HG02763 (cell line): ENCODE measurements around the gene ADAMTS15.

ENCODE experiments used
- ATAC-seq: cut with Tn5 transposase; IDR thresholded peaks from one replicate; pipeline ENCODE4 v1.9.1; 2021; ENCODE audit warnings: mild to moderate bottlenecking, moderate library complexity; ENCODE audit not compliant: unreplicated experiment

ADAMTS15 gene

GRCh38 chr11:130458410-130458729 is 9.9 kb downstream of the ADAMTS15 start:
- ATAC-seq: no peak

DNA sequence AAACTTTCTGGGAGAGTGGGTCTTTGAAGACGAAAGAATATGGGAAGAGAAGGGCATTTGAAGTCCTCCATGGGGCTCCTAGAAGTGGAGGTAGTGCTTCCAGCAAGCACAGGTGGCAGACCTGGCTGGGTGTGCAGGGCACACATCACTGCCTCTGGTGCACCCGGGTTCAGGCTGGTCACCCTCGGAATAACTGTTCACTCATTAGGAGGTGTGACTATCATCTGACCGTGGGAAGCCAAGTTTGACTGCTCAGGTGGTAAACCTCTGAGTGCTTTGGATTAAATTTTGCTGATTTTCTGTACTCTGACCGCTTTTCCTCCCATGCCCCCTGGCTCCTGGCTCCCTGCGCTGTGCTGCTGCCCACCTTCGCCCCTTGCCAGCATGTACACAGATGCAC is 11.1 kb downstream of the ADAMTS15 start:
- no peak for ATAC-seq

DNA sequence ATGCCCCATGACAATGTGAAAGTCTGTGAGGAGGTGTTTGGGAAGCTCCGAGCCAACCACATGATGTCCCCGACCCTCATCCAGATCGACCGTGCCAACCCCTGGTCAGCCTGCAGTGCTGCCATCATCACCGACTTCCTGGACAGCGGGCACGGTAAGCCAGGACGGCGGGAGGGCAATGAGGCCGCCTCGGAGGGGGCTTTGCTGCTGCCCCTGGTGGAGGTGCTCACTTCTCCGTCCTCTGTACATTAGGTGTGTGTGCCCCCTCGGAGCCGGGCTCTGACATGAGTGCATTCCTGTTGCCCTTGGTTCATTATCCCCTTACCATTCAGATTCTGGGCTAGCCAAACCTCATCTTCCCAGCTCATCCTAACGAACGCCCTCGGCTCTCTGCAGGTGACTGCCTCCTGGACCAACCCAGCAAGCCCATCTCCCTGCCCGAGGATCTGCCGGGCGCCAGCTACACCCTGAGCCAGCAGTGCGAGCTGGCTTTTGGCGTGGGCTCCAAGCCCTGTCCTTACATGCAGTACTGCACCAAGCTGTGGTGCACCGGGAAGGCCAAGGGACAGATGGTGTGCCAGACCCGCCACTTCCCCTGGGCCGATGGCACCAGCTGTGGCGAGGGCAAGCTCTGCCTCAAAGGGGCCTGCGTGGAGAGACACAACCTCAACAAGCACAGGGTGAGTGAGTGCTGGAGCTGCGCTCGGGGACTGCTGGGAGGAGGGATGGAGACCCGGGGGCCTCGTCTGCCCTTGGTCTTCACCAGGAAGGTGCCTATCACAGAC is 13.8 kb downstream of the ADAMTS15 start:
- no peak for ATAC-seq

DNA sequence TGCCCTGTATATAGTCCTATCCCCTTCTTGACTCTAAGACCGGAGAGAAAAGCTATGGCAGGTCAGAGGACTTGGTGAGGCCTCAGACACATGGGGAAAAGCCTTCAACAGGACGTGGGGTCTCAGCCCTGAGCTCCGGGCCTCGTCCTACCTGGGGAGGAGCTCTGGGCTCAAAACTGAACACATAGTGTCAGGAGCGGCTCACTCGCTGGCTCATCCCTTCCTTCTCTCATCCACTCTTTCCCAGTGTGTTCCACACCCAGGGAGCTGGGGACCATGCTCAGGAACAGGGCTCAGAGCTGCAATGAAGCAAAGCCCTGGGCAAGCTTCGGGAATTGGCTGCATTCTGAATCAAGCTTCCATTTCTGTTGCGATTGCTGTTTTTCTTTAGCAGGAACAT is 14.5 kb downstream of the ADAMTS15 start:
- no peak for ATAC-seq

DNA sequence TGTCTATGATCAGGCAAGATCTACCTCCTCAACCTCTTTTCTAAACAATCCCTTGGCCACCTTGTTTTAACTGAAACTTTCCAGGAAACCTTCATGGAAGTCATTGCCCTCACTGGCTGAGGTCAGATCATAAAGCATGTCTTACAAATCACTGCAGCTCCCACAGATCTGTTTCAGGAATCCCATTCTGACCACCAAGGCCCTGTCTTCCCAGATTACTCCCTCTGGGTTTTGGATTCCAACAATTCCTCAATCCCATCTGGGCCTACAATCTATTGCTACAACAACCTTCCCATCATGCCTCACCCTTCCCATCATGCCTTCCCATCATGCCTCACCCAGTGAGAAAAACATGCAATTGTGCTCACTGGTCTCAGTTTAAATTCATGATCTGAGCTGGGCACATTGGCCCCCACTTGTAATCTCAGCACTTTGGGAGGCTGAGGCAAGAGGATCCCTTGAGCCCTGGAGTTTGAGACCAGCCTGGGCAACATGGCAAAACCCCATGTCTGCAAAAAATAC is 15.9 kb downstream of the ADAMTS15 start:
- no peak for ATAC-seq

DNA sequence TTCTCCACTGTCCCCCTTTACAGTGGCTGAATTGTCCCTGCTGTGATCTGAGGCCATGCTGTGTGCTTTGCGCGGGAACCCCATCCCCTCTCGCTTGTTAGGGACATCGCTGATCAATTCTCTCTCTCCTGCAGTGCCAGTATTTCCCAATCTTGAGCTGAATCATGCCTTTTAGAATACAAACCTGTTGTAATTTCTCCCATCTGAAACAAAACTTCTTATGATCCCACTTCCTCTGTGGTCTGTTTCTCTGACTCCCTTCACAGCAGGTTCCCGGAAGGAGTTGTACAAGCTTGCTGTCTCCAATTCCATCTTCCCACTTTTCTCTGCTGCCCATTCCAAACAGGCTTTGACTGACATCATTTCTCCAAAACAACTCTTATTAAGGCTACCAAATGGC is 16.8 kb downstream of the ADAMTS15 start:
- ATAC-seq: no peak

DNA sequence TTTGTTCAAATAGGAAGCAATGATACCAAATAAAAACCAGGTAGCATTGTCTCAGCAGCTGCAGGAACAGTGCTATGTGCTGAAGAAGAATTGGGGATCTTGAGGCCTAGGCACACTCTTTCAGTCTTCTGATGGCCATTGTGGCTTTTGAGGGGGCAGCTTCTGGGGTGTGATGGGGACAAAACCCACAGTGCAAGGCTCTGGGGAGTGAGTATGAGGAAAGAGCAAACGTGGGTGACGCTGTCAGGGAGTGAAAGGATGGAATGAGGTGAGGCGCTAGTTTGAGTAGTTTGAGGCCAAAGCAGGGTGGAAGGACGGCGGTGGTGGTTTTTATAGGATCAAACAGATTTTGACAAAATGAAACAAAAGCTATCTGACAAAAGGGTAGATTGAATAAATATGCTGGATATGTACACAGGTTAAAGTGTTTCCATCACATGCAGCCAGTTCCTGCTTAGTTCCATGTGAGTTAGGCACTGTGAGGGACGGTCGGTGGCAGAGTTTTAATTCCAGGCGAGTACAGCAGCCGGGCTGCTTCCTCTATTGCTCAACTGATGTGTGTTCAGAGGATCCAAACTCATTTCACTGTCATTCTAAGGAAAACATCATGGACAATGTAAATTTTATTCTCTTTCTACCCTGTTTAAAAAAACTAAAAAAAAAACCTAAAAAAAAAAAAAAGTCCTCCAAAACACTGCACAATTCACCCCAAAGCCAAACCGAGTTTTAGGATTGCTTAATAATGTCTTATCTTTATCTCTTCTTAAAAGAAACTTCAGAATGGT is 18.9 kb downstream of the ADAMTS15 start:
- ATAC-seq: no peak

GRCh38 chr11:130469181-130469580 is 20.7 kb downstream of the ADAMTS15 start:
- ATAC-seq: no peak

- no peak for ATAC-seq
These were observed 22.6 kb downstream of the ADAMTS15 start for GRCh38 chr11:130470832-130471706.

- ATAC-seq: no peak
These were observed 23.4 kb downstream of the ADAMTS15 start for GRCh38 chr11:130471731-130472433.

DNA sequence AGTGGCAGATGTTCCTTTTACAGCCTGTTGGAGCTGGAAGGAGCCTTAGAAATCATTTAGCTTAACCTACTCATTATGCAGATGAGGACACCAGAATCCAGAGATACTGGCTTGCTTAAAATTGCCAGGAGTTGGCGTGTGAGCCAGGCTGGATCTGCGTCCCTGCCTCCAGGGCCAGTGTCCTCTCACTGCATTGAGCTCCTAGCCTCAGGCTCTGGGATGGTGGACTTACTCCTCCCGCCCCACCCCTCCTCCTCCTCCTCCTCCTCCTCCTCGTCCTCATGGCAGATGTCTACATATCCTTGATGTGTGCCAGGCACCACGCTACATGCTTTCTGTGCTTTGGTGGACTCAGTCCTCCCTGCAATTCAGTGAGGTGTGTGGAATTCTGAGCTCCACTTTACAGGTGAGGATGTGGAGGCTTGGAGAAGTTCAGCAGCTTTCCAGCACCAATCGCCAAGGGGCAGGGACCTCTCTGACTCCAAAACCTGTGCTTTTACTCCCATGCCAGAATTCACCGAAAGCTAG is 24.1 kb downstream of the ADAMTS15 start:
- no peak for ATAC-seq

DNA sequence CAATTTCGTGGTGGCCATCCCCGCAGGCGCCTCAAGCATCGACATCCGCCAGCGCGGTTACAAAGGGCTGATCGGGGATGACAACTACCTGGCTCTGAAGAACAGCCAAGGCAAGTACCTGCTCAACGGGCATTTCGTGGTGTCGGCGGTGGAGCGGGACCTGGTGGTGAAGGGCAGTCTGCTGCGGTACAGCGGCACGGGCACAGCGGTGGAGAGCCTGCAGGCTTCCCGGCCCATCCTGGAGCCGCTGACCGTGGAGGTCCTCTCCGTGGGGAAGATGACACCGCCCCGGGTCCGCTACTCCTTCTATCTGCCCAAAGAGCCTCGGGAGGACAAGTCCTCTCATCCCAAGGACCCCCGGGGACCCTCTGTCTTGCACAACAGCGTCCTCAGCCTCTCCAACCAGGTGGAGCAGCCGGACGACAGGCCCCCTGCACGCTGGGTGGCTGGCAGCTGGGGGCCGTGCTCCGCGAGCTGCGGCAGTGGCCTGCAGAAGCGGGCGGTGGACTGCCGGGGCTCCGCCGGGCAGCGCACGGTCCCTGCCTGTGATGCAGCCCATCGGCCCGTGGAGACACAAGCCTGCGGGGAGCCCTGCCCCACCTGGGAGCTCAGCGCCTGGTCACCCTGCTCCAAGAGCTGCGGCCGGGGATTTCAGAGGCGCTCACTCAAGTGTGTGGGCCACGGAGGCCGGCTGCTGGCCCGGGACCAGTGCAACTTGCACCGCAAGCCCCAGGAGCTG is 24.8 kb downstream of the ADAMTS15 start:
- no peak for ATAC-seq

- ATAC-seq: no peak
These were observed 25.4 kb downstream of the ADAMTS15 start for GRCh38 chr11:130473795-130474377.

- no peak for ATAC-seq
These were observed 26.4 kb downstream of the ADAMTS15 start for GRCh38 chr11:130474637-130475400.

DNA sequence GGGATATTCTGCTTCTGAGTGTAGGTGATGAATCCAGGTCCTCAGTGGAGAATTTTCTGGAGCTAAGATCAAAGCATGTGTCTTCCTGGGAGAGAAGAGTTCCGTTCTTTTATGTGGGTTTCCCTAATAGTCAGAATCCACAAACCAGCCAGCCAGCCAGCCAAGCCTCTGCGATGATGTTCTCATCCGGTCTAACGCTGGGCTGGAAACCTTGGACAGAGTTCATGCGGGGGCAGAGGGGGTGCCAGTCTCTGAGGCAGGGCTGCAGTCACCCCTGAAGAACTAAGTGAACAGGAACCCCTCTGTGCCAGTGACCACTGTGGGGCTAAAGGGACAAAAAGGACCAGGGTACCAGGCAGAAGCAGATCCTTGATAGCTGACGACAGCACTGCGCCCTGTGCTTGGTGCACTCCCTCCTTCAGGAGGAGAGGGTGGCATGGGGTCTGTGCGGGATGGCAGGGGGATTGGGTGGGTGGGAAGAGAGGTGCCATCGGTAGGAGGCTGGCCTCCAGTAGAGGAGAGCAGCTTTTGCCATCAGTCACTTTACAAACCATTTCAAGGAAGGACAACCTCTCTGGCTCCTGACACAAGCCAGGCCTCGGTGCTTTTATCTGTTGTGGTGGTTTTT is 27.1 kb downstream of the ADAMTS15 start:
- no peak for ATAC-seq

- no peak for ATAC-seq
These were observed 27.9 kb downstream of the ADAMTS15 start for GRCh38 chr11:130476200-130476921.

DNA sequence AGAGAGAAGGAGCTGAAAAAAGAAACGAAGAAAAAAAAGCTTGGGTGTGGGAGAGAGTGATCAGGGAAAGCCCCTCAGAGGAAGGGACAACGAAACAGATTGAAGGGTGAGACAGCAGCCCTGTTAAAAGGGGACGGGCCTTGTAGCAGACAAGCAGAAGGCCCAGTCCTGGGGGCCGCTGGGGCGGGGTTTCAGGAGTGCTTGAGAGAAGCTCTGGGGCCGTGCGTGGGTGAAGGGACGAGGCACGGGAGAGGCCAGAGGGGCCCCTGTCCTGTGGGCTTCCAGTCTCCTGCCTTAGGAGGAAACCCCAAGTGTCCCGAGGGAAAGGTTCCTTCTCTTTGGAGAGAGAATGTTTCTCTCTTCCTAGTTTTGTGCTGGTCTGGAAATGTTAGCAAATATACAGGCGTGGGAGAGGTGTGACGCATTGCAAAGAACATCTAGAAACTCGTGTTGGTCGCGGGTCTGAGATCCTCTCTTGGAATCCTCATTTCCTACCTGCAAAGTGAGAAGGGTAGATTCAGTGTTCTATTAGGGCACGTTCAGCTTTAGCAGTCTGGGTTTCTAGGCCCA is 28.6 kb downstream of the ADAMTS15 start:
- no peak for ATAC-seq
